ENCODE measurements around the gene ABHD2.

ABHD2 gene

GRCh38 chr15:89161666-89162065, 73.4 kb downstream of the ABHD2 start:
- in situ Hi-C loops (cut with MboI; ENCODE audit: low sequenced_read_pairs): no loop called here

GRCh38 chr15:89163271-89164055, 75.2 kb downstream of the ABHD2 start:
- in situ Hi-C loops (cut with MboI; ENCODE audit: low sequenced_read_pairs): no loop called here

GRCh38 chr15:89164712-89165211, 76.5 kb downstream of the ABHD2 start:
- in situ Hi-C loops (cut with MboI; ENCODE audit: low sequenced_read_pairs): no loop called here

GRCh38 chr15:89165677-89166076, 77.4 kb downstream of the ABHD2 start:
- in situ Hi-C loops (cut with MboI; ENCODE audit: low sequenced_read_pairs): no loop called here

- in situ Hi-C loops (cut with MboI; ENCODE audit: low sequenced_read_pairs): no loop called here
These were observed 79.3 kb downstream of the ABHD2 start for GRCh38 chr15:89167267-89168176.

GRCh38 chr15:89168316-89168833, 80.1 kb downstream of the ABHD2 start:
- in situ Hi-C loops (cut with MboI; ENCODE audit: low sequenced_read_pairs): no loop called here

- in situ Hi-C loops (cut with MboI; ENCODE audit: low sequenced_read_pairs): no loop called here
These were observed 82.1 kb downstream of the ABHD2 start for GRCh38 chr15:89170364-89170763.

GRCh38 chr15:89171136-89172072, 83.1 kb downstream of the ABHD2 start:
- in situ Hi-C loops (cut with MboI; ENCODE audit: low sequenced_read_pairs): no loop called here

- in situ Hi-C loops (cut with MboI; ENCODE audit: low sequenced_read_pairs): no loop called here
These were observed 84.7 kb downstream of the ABHD2 start for GRCh38 chr15:89172921-89173320.

GRCh38 chr15:89174476-89174875, 86.2 kb downstream of the ABHD2 start:
- in situ Hi-C loops (cut with MboI; ENCODE audit: low sequenced_read_pairs): no loop called here

GRCh38 chr15:89175617-89176191, 87.4 kb downstream of the ABHD2 start:
- in situ Hi-C loops (cut with MboI; ENCODE audit: low sequenced_read_pairs): loop anchor here (5.0 to 25.0 kb wide), 2 partner anchors 118 to 263 kb away; partner anchors contain the start of gene MFGE8

GRCh38 chr15:89177116-89177515, 88.9 kb downstream of the ABHD2 start:
- in situ Hi-C loops (cut with MboI; ENCODE audit: low sequenced_read_pairs): loop anchor here (5.0 to 25.0 kb wide), 2 partner anchors 120 to 265 kb away; partner anchors contain the start of gene MFGE8

GRCh38 chr15:89177633-89178306, 89.5 kb downstream of the ABHD2 start:
- in situ Hi-C loops (cut with MboI; ENCODE audit: low sequenced_read_pairs): loop anchor here (5.0 to 25.0 kb wide), 2 partner anchors 120 to 265 kb away; partner anchors contain the start of gene MFGE8

- in situ Hi-C loops (cut with MboI; ENCODE audit: low sequenced_read_pairs): loop anchor here (5.0 to 25.0 kb wide), 2 partner anchors 121 to 266 kb away; partner anchors contain the start of gene MFGE8
These were observed 90.2 kb downstream of the ABHD2 start for GRCh38 chr15:89178307-89178977.

- in situ Hi-C loops (cut with MboI; ENCODE audit: low sequenced_read_pairs): loop anchor here (5.0 to 25.0 kb wide), 2 partner anchors 123 to 268 kb away; partner anchors contain the start of gene MFGE8
These were observed 92.0 kb downstream of the ABHD2 start for GRCh38 chr15:89179966-89180875.

- in situ Hi-C loops (cut with MboI; ENCODE audit: low sequenced_read_pairs): loop anchor here (25.0 kb wide), 1 partner anchor 272 kb away; the partner anchor contains the start of gene MFGE8
These were observed 96.1 kb downstream of the ABHD2 start for GRCh38 chr15:89184357-89184756.

GRCh38 chr15:89184886-89185526, 96.8 kb downstream of the ABHD2 start:
- in situ Hi-C loops (cut with MboI; ENCODE audit: low sequenced_read_pairs): loop anchor here (25.0 kb wide), 1 partner anchor 273 kb away; the partner anchor contains the start of gene MFGE8

Data from HL-60/S4 (cell line).